Measurements from ENCODE around the gene NINJ1.

Gene NINJ1

DNA sequence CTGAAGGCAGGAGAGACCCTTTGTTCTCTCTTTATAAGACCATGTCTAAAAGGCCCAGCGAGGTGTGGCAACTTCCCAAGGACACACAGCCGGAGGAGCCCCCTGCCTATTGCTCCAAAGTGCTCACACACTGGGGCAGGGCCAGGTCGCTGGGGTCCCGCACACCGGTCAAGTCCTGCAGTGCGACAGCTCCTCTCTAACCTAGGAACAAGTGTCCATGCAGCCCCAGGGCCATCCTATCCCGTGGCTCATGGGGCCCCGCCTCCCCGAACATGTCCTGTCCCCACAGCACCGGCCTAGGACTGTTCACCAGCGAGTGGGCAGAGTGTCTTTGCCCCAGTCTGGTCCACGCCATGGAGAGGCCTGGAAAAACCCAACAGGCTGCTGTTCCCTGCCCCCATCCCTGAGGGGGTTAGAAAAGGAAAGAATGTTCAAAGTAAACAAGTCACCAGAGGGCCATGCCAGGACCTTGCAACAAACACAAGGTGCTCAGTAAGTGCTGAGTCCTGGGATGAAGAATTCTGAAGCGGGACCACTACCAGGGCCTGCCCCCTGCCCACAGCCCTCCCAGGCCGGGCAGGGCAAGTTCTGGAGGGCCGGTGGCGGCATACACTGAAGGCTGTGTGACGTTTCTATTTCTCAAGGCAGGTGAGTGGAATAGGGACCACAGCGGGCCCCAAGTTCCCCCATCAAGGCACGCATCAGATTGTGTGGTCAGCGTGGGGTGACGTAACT, 938 bp downstream of the NINJ1 start:
- no peaks in the 10 kb centered on the region for H3K9me3 ChIP-seq (ENCODE audit: severe bottlenecking)
- H3K36me3 ChIP-seq = no peaks in the 10 kb centered on the region
- peak overlapping the region; percentile 81 for H3K4me3 ChIP-seq (ENCODE audit: low read depth, low read length)
- no peaks in the 10 kb centered on the region for H3K27me3 ChIP-seq (ENCODE audit: insufficient read depth, low read depth, severe bottlenecking)
- no peak for DNase-seq
- peak overlapping the region; percentile 78 for H3K27ac ChIP-seq
- TF ChIP-seq, protein P1, sequence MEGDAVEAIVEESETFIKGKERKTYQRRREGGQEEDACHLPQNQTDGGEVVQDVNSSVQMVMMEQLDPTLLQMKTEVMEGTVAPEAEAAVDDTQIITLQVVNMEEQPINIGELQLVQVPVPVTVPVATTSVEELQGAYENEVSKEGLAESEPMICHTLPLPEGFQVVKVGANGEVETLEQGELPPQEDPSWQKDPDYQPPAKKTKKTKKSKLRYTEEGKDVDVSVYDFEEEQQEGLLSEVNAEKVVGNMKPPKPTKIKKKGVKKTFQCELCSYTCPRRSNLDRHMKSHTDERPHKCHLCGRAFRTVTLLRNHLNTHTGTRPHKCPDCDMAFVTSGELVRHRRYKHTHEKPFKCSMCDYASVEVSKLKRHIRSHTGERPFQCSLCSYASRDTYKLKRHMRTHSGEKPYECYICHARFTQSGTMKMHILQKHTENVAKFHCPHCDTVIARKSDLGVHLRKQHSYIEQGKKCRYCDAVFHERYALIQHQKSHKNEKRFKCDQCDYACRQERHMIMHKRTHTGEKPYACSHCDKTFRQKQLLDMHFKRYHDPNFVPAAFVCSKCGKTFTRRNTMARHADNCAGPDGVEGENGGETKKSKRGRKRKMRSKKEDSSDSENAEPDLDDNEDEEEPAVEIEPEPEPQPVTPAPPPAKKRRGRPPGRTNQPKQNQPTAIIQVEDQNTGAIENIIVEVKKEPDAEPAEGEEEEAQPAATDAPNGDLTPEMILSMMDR (IDR thresholded peaks at IDR 0.05; ENCODE audit: low read depth, low read length) = no peak

DNA sequence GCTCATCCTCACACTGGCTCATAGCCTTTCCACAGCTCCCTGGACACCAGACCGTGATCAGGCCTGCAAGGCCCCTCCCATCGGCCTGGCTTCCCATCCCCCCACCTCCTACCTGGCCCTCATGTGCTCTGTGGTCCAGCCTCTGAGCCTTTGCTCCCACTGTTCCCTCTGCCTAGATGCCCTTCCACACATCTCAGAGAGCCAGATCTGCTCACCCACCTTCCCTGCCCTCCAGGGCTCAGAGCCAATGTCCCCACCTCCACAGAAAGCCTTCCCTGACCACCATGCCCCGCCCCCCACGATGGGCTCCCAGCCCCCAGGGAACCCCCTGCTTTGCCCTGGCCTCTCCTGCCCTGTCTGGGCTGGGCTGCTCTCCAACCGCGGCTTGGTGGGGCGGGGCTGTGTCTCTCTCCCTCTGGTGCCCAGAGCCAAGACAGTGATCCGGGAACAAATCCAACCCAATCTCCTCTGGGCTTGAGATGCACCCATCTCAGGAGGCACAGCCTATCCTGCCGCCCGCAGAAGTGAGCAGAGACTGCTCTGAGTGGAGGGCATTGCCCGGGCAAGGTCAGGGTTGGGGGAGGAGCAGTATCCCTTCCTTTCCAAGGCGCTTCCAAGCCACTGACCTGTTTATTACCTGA, 1.6 kb downstream of the NINJ1 start:
- no peak overlapping the region for H3K4me3 ChIP-seq (ENCODE audit: low read depth, low read length)
- no peaks in the 10 kb centered on the region for H3K27me3 ChIP-seq (ENCODE audit: insufficient read depth, low read depth, severe bottlenecking)
- DNase-seq = no peak
- TF ChIP-seq, protein P1 (IDR thresholded peaks at IDR 0.05; ENCODE audit: low read depth, low read length) = no peak
- no peak overlapping the region for H3K27ac ChIP-seq
- no peaks in the 10 kb centered on the region for H3K36me3 ChIP-seq
- no peaks in the 10 kb centered on the region for H3K9me3 ChIP-seq (ENCODE audit: severe bottlenecking)

DNA sequence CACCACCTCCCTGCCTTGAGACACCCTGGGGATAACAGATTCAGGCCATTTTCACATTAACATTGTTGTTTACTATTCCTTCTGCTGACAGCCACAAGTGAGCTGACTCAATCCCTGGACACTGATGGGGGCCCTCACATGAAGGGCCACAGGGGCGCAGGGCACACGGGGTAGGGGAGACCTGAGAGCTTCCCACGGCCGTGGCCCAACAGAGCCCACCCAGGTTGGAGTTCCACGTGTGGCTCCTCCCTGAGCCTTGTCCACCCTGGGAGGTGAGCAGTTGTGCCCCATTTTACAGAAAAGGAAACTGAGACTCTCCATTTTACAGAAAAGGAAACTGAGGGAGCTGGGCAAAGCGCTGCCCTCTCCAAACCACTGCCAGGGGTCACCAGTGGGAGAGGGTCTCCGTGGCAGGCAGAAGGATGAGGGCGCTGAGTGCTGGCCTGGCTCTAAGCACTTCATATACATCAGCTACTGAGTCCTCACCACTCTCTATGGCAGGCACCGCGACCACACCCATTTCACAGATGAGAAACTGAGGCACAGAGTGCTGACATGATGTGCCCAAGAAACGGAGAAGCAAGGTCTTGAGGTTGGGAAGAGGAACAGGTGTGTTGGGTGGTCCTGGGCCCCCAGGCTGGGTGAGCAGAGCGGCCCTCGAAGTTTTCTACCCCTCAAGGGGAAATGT, 2.3 kb downstream of the NINJ1 start:
- Histone ChIP-seq H3K4me3 (ENCODE audit: low read depth, low read length) (no peak overlapping the region), H3K27ac (no peak overlapping the region), H3K27me3 (ENCODE audit: insufficient read depth, low read depth, severe bottlenecking) (no peaks in the 10 kb centered on the region), H3K36me3 (no peaks in the 10 kb centered on the region), H3K9me3 (ENCODE audit: severe bottlenecking) (no peaks in the 10 kb centered on the region)
- TF ChIP-seq, protein P1 (IDR thresholded peaks at IDR 0.05; ENCODE audit: low read depth, low read length) = no peak
- DNase-seq = no peak

DNA sequence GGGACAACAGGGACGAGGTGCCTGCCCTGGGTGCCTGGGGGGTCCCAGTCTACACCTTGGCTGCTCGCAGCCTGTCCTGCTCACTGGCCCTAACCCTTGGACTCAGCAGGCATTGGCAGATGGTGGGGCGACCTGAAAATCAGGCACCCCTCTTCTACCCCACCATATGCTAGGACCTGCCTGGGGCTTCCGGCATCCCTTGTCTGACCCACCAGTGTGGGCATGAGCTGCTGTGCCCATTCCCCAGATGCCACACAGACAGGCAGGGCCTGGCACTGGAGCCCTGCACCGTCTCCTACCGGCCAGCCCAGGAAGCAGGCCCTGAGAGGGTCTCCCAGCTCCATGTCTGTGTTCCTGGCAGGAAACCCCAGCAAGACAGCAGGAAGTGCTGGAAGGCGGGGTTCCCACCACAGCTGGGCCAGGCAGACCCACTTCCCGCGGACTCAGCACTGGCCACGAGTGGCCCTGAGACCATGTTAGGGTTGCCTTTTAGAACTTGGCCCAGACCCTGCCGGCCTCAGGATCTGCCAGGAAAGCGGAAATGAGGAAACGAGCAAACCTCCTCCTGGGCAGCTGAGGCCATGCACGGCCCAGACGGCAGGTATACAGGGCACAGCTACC, 3.1 kb downstream of the NINJ1 start:
- Histone ChIP-seq H3K36me3 (peaks cover 3% of the 10 kb centered on the region; the same call in 1 of the 2 replicates), H3K9me3 (ENCODE audit: severe bottlenecking) (no peaks in the 10 kb centered on the region), H3K4me3 (ENCODE audit: low read depth, low read length) (no peak overlapping the region), H3K27me3 (ENCODE audit: insufficient read depth, low read depth, severe bottlenecking) (no peaks in the 10 kb centered on the region), H3K27ac (no peak overlapping the region)
- TF ChIP-seq, protein P1 (IDR thresholded peaks at IDR 0.05; ENCODE audit: low read depth, low read length) = no peak
- no peak for DNase-seq

DNA sequence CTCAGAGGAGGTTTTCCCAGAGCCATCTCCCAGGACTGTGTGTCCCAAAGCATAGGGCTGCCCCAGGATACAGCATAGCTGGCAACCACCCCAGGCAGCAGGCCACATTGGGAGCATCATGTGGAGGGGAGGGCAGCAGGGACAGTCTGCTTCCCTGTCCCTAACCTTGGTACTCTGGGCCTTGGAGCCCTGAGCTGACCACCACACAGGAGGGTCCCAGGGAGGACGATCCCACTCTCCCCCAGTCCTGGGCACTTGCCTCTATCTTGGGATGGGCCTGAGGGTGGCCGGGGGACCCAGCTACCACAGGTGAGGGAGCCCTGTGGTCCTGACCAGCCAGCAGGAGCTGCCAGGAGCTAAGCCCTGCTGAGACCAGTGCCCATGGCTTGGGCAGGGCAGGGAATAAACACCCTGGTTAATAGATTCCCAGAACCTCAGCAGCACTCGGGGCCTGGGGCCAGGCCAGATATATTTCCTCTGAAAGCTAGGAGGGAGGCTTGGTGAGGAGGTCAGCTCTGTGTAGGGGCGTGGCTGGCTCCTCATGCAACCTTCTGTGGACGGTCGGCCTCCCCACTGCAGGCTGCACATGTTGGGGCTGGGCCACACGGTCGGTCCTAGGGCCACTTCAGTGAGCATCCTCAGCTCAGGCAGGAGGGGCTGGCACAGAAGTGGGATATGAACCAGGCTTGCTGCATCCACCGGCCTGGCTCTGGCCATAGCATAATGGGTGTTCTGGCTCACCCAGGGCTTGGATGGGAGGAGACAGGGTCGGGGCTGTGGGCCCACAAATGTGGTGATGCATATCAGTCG, 4.2 kb downstream of the NINJ1 start:
- Histone ChIP-seq H3K4me3 (ENCODE audit: low read depth, low read length) (no peak overlapping the region), H3K36me3 (peaks cover 3% of the 10 kb centered on the region; the same call in 1 of the 2 replicates), H3K9me3 (ENCODE audit: severe bottlenecking) (no peaks in the 10 kb centered on the region), H3K27ac (no peak overlapping the region), H3K27me3 (ENCODE audit: insufficient read depth, low read depth, severe bottlenecking) (no peaks in the 10 kb centered on the region)
- no peak for DNase-seq
- TF ChIP-seq, protein P1 (IDR thresholded peaks at IDR 0.05; ENCODE audit: low read depth, low read length) = no peak
